DMS53 (cell line): ENCODE measurements around the gene TSPO.
A peak's percentile ranks its signal among the peaks of the same experiment; 100 is the strongest.

ENCODE experiments used
- DNase-seq: peaks from one replicate; lab custom pipeline; 2025; lab: John Stamatoyannopoulos, UW

TSPO gene

GRCh38 chr22:43179146-43179910 is 28.0 kb downstream of the TSPO start:
- DNase-seq, result no peak

- no peak for DNase-seq
These were observed 28.5 kb downstream of the TSPO start for GRCh38 chr22:43179911-43180195.

- DNase-seq, result no peak
These were observed 29.3 kb downstream of the TSPO start for GRCh38 chr22:43180670-43181069.

- no peak for DNase-seq
These were observed 30.1 kb downstream of the TSPO start for GRCh38 chr22:43181321-43182076.

- DNase-seq, result no peak
These were observed 30.8 kb downstream of the TSPO start for GRCh38 chr22:43182118-43182517.

GRCh38 chr22:43182726-43183125 is 31.4 kb downstream of the TSPO start:
- no peak for DNase-seq

- no peak for DNase-seq
These were observed 32.3 kb downstream of the TSPO start for GRCh38 chr22:43183496-43184277.

- DNase-seq, result peak; percentile 54
These were observed 34.5 kb downstream of the TSPO start for GRCh38 chr22:43185860-43186261.

GRCh38 chr22:43186272-43187170 is 35.2 kb downstream of the TSPO start, which contains the start of gene TTLL12:
TSS of gene TTLL12 (minus strand) at chr22:43187134. CDS start at chr22:43187069, 65 bp downstream.
- peak; percentile 70 for DNase-seq

GRCh38 chr22:43187171-43188099 is 36.1 kb downstream of the TSPO start:
- DNase-seq, result peak; percentile 95

GRCh38 chr22:43188829-43189545 is 37.6 kb downstream of the TSPO start:
- no peak for DNase-seq

- DNase-seq, result no peak
These were observed 40.5 kb downstream of the TSPO start for GRCh38 chr22:43191831-43192230.

- no peak for DNase-seq
These were observed 46.0 kb downstream of the TSPO start for GRCh38 chr22:43197271-43197941.

- DNase-seq, result no peak
These were observed 46.8 kb downstream of the TSPO start for GRCh38 chr22:43198126-43198525.

- DNase-seq, result no peak
These were observed 47.6 kb downstream of the TSPO start for GRCh38 chr22:43198936-43199335.

- no peak for DNase-seq
These were observed 48.2 kb downstream of the TSPO start for GRCh38 chr22:43199541-43199940.

- DNase-seq, result no peak
These were observed 48.7 kb downstream of the TSPO start for GRCh38 chr22:43200031-43200430.

- no peak for DNase-seq
These were observed 49.2 kb downstream of the TSPO start for GRCh38 chr22:43200555-43200954.

- DNase-seq, result no peak
These were observed 50.3 kb downstream of the TSPO start for GRCh38 chr22:43201486-43202219.
